Measurements from ENCODE around the gene BPGM. TPM values are rescaled to one million over a fixed set of nuclear protein-coding genes. Genes with fewer than 3 reads are reported as not detected.

Gene BPGM
- total RNA-seq, 4 donors from 2014 or later: 8.8 to 24.9 (median 24.0) TPM

DNA sequence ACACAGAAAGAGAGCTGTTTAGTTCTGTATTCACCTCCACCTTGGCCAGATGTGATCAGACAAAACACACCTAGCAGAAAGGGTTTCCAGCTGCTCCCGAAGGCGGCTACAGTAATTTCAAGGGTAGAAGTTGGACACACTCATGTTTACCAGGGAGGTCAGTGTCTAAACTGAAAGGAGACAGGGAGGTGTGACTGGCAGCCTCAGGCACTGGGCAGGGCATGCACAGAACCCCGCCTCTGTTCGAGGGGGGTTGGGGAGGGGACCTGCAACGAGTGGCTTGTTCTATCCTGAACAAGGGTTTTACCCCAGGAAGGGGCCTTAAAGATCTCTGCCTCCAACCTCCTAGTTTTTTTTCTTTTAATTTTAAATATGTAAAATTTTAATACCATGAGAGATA lies 49.6 kb downstream of the BPGM start:
- Histone ChIP-seq H3K4me1 (peaks cover 0 to 78% (median 30%) of the 10 kb centered on the region in 4 donors), H3K4me3 (no peak overlapping the region), H3K27me3 (no peaks in the 10 kb centered on the region), H3K9me3 (no peaks in the 10 kb centered on the region), H3K27ac (peak overlapping the region; percentile 32 to 92 (median 73)), H3K36me3 (no peaks in the 10 kb centered on the region)
- TF ChIP-seq EP300 (IDR thresholded peaks at IDR 0.05) (no peak), POLR2A (IDR thresholded peaks at IDR 0.05) (no peak)
- TF ChIP-seq, protein P1, sequence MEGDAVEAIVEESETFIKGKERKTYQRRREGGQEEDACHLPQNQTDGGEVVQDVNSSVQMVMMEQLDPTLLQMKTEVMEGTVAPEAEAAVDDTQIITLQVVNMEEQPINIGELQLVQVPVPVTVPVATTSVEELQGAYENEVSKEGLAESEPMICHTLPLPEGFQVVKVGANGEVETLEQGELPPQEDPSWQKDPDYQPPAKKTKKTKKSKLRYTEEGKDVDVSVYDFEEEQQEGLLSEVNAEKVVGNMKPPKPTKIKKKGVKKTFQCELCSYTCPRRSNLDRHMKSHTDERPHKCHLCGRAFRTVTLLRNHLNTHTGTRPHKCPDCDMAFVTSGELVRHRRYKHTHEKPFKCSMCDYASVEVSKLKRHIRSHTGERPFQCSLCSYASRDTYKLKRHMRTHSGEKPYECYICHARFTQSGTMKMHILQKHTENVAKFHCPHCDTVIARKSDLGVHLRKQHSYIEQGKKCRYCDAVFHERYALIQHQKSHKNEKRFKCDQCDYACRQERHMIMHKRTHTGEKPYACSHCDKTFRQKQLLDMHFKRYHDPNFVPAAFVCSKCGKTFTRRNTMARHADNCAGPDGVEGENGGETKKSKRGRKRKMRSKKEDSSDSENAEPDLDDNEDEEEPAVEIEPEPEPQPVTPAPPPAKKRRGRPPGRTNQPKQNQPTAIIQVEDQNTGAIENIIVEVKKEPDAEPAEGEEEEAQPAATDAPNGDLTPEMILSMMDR (IDR thresholded peaks at IDR 0.05): no peak
- WGBS, 2 donors: 53 to 60% methylated on average over 5 of the region's 5 CpGs
- DNase-seq (ENCODE audit: low spot score in 2 of 2): no peak

DNA sequence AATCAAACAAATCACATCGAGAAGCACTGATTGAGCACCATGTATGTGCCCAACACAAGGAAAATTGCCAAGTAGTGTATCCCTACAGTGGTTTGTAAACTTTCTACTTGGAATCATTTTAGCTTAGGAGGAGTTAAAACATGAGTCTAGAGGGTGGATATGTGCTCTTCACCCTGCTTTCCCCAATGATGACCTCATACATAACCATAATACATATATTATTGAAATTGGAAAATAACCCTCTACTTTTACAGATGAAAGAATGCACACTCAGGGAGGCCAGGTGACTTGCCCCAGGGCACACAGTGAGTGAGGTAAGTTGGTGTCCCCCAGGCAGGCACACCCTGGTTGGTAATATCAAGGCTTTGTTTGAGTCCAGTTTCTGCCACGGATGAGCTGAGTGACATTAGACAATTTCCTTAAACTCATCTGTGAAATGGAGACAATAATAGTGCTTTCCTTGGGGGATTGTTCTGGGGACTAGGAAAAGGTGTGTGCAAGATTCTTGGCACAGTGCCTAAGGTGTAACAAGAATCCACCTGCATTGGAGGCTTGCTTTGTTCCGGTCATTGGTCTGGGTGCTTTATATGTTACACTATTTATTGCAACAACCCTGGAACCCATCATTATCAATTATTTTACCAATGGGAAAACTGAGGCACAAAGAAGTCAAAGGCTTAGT lies 50.7 kb downstream of the BPGM start:
- Histone ChIP-seq H3K27ac (peak overlapping the region in 1 of 4 donors; percentile 86), H3K9me3 (no peaks in the 10 kb centered on the region), H3K4me1 (peaks cover 0 to 72% (median 22%) of the 10 kb centered on the region in 4 donors), H3K27me3 (no peaks in the 10 kb centered on the region), H3K4me3 (no peak overlapping the region), H3K36me3 (no peaks in the 10 kb centered on the region)
- DNase-seq (ENCODE audit: low spot score in 2 of 2): no peak
- TF ChIP-seq EP300 (IDR thresholded peaks at IDR 0.05): no peak
- TF ChIP-seq, protein P1 (IDR thresholded peaks at IDR 0.05): no peak
- WGBS, 2 donors: 95 to 96% methylated on average over 3 of the region's 3 CpGs

- peak overlapping the region in 2 of 4 donors; percentile 90 to 93 for H3K27ac ChIP-seq
- no peak overlapping the region for H3K4me3 ChIP-seq
- DNase-seq (ENCODE audit: low spot score in 2 of 2): no peak
- H3K36me3 ChIP-seq: no peaks in the 10 kb centered on the region
- no peaks in the 10 kb centered on the region for H3K27me3 ChIP-seq
- WGBS, 2 donors: 98% methylated on average over 1 of the region's 1 CpG
- H3K9me3 ChIP-seq: no peaks in the 10 kb centered on the region
- peaks cover 0 to 72% (median 27%) of the 10 kb centered on the region in 4 donors for H3K4me1 ChIP-seq
- TF ChIP-seq, protein P1 (IDR thresholded peaks at IDR 0.05): no peak
- TF ChIP-seq POLR2A (IDR thresholded peaks at IDR 0.05): no peak
- no peak for TF ChIP-seq EP300 (IDR thresholded peaks at IDR 0.05)
Observed at GRCh38 chr7:134698481-134698880, 51.8 kb downstream of the BPGM start.

- Histone ChIP-seq H3K27ac (peak overlapping the region; percentile 36 to 93 (median 73)), H3K4me3 (no peak overlapping the region), H3K4me1 (peaks cover 0 to 72% (median 33%) of the 10 kb centered on the region in 4 donors), H3K27me3 (no peaks in the 10 kb centered on the region), H3K9me3 (no peaks in the 10 kb centered on the region), H3K36me3 (no peaks in the 10 kb centered on the region)
- TF ChIP-seq, protein P1 (IDR thresholded peaks at IDR 0.05): no peak
- no peak for TF ChIP-seq POLR2A (IDR thresholded peaks at IDR 0.05)
- DNase-seq (ENCODE audit: low spot score in 2 of 2): no peak
- WGBS, 2 donors: 57 to 64% methylated on average over 8 of the region's 8 CpGs
Observed at GRCh38 chr7:134699021-134699818, 52.6 kb downstream of the BPGM start.

DNA sequence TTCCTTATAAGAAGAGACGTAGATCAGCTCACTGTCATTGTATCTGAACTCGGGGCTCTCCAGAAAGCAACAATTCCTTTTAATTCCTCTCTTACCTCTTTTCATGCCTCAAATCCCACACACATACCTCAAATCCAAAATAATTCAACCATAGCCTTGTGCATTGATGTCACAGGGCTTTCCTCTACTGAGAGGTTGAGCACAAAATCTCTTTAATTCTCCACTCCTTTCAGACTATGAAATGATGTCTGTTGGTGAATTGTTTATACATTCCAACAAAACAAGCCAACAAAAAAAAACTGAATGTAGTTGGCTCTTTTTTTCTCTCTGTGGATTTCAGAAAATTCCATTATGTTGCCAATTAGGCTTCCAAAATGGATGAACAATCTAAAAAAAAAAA lies 53.2 kb downstream of the BPGM start:
- 38 to 43% methylated on average over 2 of the region's 2 CpGs for WGBS, 2 donors
- peaks cover 0 to 72% (median 39%) of the 10 kb centered on the region in 4 donors for H3K4me1 ChIP-seq
- DNase-seq (ENCODE audit: low spot score in 2 of 2): no peak

More for the DNA sequence above, 53.2 kb downstream of the BPGM start:
- H3K9me3 ChIP-seq: no peaks in the 10 kb centered on the region
- TF ChIP-seq EP300 (IDR thresholded peaks at IDR 0.05) (peak in 1 of 2 donors; percentile 8), POLR2A (IDR thresholded peaks at IDR 0.05) (no peak)
- TF ChIP-seq, protein P1 (IDR thresholded peaks at IDR 0.05): no peak
- H3K4me3 ChIP-seq: no peak overlapping the region
- no peaks in the 10 kb centered on the region for H3K36me3 ChIP-seq
- H3K27me3 ChIP-seq: no peaks in the 10 kb centered on the region
- H3K27ac ChIP-seq: peak overlapping the region; percentile 36 to 93 (median 73)

All from tibial nerve (tissue), 4 donors.